Measurements from ENCODE around the gene GALE. TPM values are rescaled to one million over a fixed set of nuclear protein-coding genes. Genes with fewer than 3 reads are reported as not detected.
"Not testable (repeated sequence)": the region's sequence is repeated elsewhere in the genome, so short reads cannot be mapped to it uniquely, and the experiment has no call there.

GALE gene
- total and polyA plus RNA-seq, 2 of the 4 experiments (the other 2 are of a cell fraction) = 31.7 to 39.9 TPM

DNA sequence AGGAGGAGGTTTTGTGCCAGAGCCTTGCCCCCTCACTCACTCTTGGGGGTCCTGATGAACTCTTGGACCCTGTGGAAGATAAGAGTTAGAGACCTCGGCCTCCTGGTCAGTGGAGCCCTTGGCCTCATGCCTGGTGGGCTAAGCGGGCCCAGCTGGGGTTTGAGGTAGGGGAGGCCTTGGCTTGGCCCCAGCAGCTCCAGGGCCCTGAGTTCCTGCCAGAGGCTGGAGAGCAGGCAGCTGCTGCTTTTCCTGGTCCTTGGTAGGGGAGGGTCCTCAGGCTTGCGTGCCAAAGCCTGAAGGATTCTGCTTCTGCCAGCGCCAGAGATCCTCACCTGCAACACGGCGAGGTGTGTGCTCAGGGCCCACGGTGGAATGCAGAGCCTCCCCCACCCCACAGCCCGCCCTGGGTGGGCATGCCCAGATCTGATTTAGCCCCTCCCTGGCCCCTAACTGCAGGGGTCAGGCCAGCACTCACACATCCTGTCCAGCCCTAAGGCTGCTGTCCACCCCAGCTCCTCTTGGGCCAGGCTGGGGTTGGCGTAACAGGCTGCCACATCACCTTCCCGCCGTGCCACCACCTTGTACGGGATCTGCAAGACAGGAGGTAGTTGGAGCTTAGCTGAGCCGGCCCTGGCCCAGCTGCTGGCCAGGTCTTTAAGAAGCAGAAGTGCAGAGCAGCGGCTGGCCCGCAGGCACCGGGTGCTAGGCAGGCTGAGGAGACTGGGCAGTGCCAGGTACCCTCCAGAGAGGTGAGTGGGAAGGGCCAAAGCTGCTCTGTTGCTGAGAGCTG lies 4.7 kb downstream of the GALE start:
- BruUV-seq (replicated peaks) = no TSS peak
- H3K9me3 ChIP-seq (ENCODE audit: control insufficient read depth, insufficient read depth, low read length) = no peaks in the 10 kb centered on the region
- intact Hi-C loops (cut with micrococcal nuclease) (no loop called here), dilution Hi-C loops (cut with HindIII; ENCODE audit: low sequenced_read_pairs, unreplicated experiment) (no loop called here), in situ Hi-C loops (cut with MboI; ENCODE audit: low sequenced_read_pairs) (no loop called here)
- 72% methylated on average over 3 of the region's 16 CpGs; no CpG with 5 or more reads in 1 of the 2 experiments for WGBS, 2 experiments (ENCODE audit: extremely low coverage in 2 of 2, insufficient read length in 1 of 2)
- ChIA-PET CTCF (no interaction called here), POLR2A (ENCODE audit: unreplicated experiment) (no interaction called here)
- H3K9me1 ChIP-seq (ENCODE audit: insufficient read depth, low read length) = peaks cover 9% of the 10 kb centered on the region
- H2AK5ac ChIP-seq (ENCODE audit: low read depth, low read length) = no peak overlapping the region
- H2BK15ac ChIP-seq (ENCODE audit: low read depth, low read length) = no peak overlapping the region
- H4K91ac ChIP-seq (ENCODE audit: insufficient read depth, low read depth, low read length) = no peak overlapping the region
- H3K4me1 ChIP-seq (ENCODE audit: control insufficient read depth, insufficient read depth, low read length) = peaks cover 12% of the 10 kb centered on the region
- H3K56ac ChIP-seq (ENCODE audit: extremely low read depth, insufficient read depth, low read length) = no peak overlapping the region
- H3K4me2 ChIP-seq (ENCODE audit: low read depth, low read length) = no peak overlapping the region
- peaks cover 10% of the 10 kb centered on the region; the same call in 1 of the 2 replicates for H4K20me1 ChIP-seq (ENCODE audit: insufficient read depth, low read length)
- no peak overlapping the region for H3K27ac ChIP-seq (ENCODE audit: insufficient read depth, low read length)
- H3K9ac ChIP-seq (ENCODE audit: low read depth, low read length) = no peak overlapping the region
- no peak overlapping the region for H2AK9ac ChIP-seq (replicated peaks; ENCODE audit: low read depth, low read length, poor library complexity)
- H3K4me3 ChIP-seq (ENCODE audit: insufficient read depth, low read depth, low read length) = no peak overlapping the region
- no peak overlapping the region for H3K23ac ChIP-seq (ENCODE audit: low read depth, low read length)
- no peak overlapping the region for H4K8ac ChIP-seq (ENCODE audit: low read depth in 2 of 2, low read length in 2 of 2)
- H2AFZ ChIP-seq (replicated peaks; ENCODE audit: low read length, poor library complexity) = no peak overlapping the region
- H2BK5ac ChIP-seq (ENCODE audit: low read depth, low read length, poor library complexity, severe bottlenecking) = no peak overlapping the region
- H3K27me3 ChIP-seq (ENCODE audit: control insufficient read depth, insufficient read depth, low read length) = no peaks in the 10 kb centered on the region
- ATAC-seq (ENCODE audit: low read depth) (no peak), DNase-seq (no peak)
- H2BK120ac ChIP-seq (ENCODE audit: low read depth, low read length) = no peak overlapping the region
- peaks cover 28% of the 10 kb centered on the region for H3K36me3 ChIP-seq (ENCODE audit: control insufficient read depth, insufficient read depth, low read length)
- H3K18ac ChIP-seq (ENCODE audit: low read depth, low read length) = no peak overlapping the region
- TF ChIP-seq SMC3 (IDR thresholded peaks at IDR 0.05; ENCODE audit: low read depth, low read length) (no peak), RAD21 (IDR thresholded peaks at IDR 0.05; ENCODE audit: low read length) (no peak)
- H3K14ac ChIP-seq (replicated peaks; ENCODE audit: low read depth, low read length) = no peak overlapping the region
- H4K5ac ChIP-seq (ENCODE audit: low read depth, low read length) = no peak overlapping the region
- H3K79me1 ChIP-seq (ENCODE audit: low read depth in 1 of 2, low read length in 2 of 2) = peaks cover 15 to 56% of the 10 kb centered on the region in 2 experiments
- no peak overlapping the region for H2BK20ac ChIP-seq (ENCODE audit: low read depth, low read length)
- no peak overlapping the region for H3K4ac ChIP-seq (ENCODE audit: low read depth, low read length)

DNA sequence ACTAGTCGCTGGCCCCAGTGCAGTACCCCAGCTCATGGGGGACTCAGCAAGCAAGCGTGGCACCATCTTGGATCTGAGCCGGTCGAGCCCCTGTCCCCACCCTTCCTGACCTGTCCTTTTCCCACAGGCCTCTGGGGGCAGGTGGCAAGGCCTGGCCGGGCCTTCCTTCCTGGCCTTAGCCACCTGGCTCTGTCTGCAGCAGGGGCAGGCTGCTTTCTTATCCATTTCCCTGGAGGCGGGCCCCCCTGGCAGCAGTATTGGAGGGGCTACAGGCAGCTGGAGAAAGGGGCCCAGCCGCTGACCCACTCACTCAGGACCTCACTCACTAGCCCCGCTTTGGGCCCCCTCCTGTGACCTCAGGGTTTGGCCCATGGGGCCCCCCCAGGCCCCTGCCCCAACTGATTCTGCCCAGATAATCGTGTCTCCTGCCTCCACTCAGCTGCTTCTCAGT lies 5.8 kb downstream of the GALE start:
- H4K8ac ChIP-seq (ENCODE audit: low read depth in 2 of 2, low read length in 2 of 2); dilution Hi-C loops (cut with HindIII; ENCODE audit: low sequenced_read_pairs, unreplicated experiment); in situ Hi-C loops (cut with MboI; ENCODE audit: low sequenced_read_pairs); BruUV-seq (replicated peaks); H3K27me3 ChIP-seq (ENCODE audit: control insufficient read depth, insufficient read depth, low read length); H4K91ac ChIP-seq (ENCODE audit: insufficient read depth, low read depth, low read length); ATAC-seq (ENCODE audit: low read depth); H3K4ac ChIP-seq (ENCODE audit: low read depth, low read length); CTCF ChIA-PET; H3K56ac ChIP-seq (ENCODE audit: extremely low read depth, insufficient read depth, low read length); H2BK20ac ChIP-seq (ENCODE audit: low read depth, low read length); H2AK9ac ChIP-seq (replicated peaks; ENCODE audit: low read depth, low read length, poor library complexity); H3K4me3 ChIP-seq (ENCODE audit: insufficient read depth, low read depth, low read length); H3K4me2 ChIP-seq (ENCODE audit: low read depth, low read length); intact Hi-C loops (cut with micrococcal nuclease); H4K5ac ChIP-seq (ENCODE audit: low read depth, low read length); H2BK5ac ChIP-seq (ENCODE audit: low read depth, low read length, poor library complexity, severe bottlenecking); DNase-seq; H3K14ac ChIP-seq (replicated peaks; ENCODE audit: low read depth, low read length); H3K23ac ChIP-seq (ENCODE audit: low read depth, low read length); POLR2A ChIA-PET (ENCODE audit: unreplicated experiment); H3K9me3 ChIP-seq (ENCODE audit: control insufficient read depth, insufficient read depth, low read length); H2BK15ac ChIP-seq (ENCODE audit: low read depth, low read length); H3K27ac ChIP-seq (ENCODE audit: insufficient read depth, low read length); H2BK120ac ChIP-seq (ENCODE audit: low read depth, low read length); H2AK5ac ChIP-seq (ENCODE audit: low read depth, low read length); H3K9ac ChIP-seq (ENCODE audit: low read depth, low read length); H3K18ac ChIP-seq (ENCODE audit: low read depth, low read length); H2AFZ ChIP-seq (replicated peaks; ENCODE audit: low read length, poor library complexity): not testable (repeated sequence)
- H3K36me3 ChIP-seq (ENCODE audit: control insufficient read depth, insufficient read depth, low read length) = peaks cover 28% of the 10 kb centered on the region
- H3K9me1 ChIP-seq (ENCODE audit: insufficient read depth, low read length) = peaks cover 16% of the 10 kb centered on the region
- H4K20me1 ChIP-seq (ENCODE audit: insufficient read depth, low read length) = peaks cover 13% of the 10 kb centered on the region; the same call in 1 of the 2 replicates
- peaks cover 12 to 60% of the 10 kb centered on the region in 2 experiments for H3K79me1 ChIP-seq (ENCODE audit: low read depth in 1 of 2, low read length in 2 of 2)
- peaks cover 18% of the 10 kb centered on the region for H3K4me1 ChIP-seq (ENCODE audit: control insufficient read depth, insufficient read depth, low read length)
- no CpG with 5 or more reads among the region's 9 CpGs for WGBS, 2 experiments (ENCODE audit: extremely low coverage in 2 of 2, insufficient read length in 1 of 2)

Measured in IMR-90 (cell line).